ENCODE data around the gene FTCDNL1.

Gene FTCDNL1

DNA sequence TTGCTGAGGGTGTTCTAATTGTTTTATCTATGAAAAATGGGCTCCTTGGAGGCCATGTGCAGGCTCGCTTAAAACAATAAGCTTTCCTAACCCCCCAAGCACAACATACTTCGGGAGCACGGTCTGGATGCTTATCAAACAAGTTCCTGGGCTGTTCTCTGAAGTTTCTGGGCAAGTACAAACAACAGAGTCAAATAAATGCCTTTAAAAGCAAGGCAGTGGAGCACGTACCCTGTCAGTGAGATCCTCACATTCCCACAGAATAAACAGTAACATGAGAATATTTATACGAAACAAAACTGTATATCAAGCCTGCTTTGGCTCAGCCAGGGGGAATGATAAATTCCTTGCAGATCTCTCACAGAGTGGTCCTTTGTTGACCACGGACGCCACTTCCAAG lies 44.8 kb downstream of the FTCDNL1 start:
- in situ Hi-C loops (cut with HindIII; ENCODE audit: low pct_ligation_motif_present, low pct_unique_long_range_greater_than_20kb, low sequenced_read_pairs): no loop called here

DNA sequence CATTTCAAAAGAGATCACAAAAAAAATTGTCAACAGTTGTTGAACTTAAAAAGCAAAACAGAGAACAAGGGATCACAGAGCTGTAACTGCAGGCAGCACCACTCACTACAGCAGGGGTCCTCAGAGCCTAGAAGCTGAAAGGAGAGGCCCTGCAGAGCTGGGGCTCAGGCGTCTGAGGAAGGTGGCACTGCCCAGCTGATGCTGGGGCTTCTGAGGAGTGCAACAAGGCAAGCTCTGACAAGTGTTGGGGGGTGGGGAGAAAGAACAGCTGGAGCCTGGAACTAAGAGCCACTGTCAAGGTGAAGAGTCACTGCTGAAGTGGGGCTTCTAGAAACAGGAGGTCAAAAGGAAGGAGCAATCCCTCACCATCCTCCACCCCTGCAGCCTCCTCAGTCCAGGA lies 46.2 kb downstream of the FTCDNL1 start:
- in situ Hi-C loops (cut with HindIII; ENCODE audit: low pct_ligation_motif_present, low pct_unique_long_range_greater_than_20kb, low sequenced_read_pairs): no loop called here
- DNase-seq: no peak

More for the DNA sequence above, 44.8 kb downstream of the FTCDNL1 start:
- DNase-seq: no peak

DNA sequence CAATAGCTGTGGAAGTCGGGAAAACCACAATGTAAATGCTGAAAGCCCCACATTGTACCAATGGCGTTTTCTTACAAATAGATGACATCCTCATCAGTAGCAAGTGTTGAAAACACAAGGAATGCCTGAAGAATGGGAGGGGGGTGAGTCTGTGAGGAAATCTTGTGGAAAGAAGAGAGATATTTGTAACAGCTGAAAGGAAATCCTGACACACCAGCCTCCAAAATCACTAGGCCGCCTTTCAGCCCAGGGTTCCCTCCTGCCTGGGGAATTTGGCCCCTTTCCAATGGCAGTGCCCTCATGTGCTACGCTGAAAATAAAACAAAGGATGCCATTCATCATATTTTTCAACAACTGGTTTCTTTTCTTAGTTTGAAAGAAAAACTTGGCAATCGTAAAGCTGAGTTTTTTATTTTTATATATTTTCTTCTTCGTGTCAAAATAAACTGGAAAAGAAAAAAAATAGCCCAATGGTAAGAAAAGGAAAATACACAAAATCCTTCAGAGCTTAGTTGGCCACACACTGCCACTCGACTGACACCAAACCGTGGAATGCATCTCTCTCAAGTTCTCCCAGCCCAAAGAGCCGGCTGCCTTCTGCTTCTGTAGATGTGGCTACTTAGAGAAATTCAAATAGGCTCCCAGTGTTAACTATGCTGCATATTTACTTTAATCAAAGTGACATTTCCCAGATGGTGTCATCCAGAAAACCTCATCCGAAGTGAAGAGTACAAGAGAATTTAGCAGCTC lies 52.0 kb downstream of the FTCDNL1 start:
- DNase-seq: no peak
- in situ Hi-C loops (cut with HindIII; ENCODE audit: low pct_ligation_motif_present, low pct_unique_long_range_greater_than_20kb, low sequenced_read_pairs): no loop called here

DNA sequence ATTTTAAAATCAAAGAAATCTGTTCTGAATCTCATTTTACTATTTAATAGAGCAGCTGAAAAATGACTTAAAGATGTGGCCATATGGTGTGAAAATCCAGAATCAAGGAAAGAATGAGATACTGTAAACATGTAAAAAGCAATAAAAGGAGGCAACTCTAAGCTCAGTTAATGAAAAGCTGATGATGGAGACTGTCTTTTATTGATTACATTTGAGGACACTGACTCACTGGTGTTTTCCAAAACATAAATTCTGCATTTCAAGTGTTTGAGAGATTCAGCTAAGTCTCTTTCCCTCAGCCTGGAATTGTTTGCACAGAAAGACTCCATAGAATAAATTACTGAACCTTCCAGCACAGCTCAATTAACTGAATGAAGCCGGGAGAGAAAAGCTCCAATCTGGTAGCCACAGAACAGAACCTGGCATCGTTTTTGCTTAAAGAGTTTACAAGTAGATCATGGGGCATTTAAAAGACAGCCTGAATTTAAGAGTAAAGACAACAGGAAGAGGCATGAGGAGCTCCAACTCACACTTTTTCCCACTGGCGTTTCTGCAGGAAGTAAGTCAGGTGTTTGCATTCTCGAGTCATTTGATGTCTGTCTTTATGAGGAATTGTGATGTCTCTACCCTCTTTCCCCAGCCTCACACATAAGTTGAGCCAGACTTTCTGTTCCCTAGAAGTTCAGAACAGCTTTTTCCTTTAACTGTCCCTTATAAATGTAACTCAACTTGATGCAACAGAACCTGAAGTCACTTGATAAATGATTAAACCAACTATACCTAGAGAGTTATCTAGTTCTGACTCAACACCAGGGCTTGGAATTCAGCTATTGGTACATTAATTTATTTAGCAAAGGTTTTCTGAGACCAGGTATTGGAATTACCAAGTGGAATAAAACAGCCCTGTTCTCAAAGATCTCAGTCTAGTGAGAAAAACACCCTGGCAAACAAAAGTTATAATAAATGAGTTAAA lies 53.3 kb downstream of the FTCDNL1 start:
- in situ Hi-C loops (cut with HindIII; ENCODE audit: low pct_ligation_motif_present, low pct_unique_long_range_greater_than_20kb, low sequenced_read_pairs): no loop called here
- DNase-seq: no peak

DNA sequence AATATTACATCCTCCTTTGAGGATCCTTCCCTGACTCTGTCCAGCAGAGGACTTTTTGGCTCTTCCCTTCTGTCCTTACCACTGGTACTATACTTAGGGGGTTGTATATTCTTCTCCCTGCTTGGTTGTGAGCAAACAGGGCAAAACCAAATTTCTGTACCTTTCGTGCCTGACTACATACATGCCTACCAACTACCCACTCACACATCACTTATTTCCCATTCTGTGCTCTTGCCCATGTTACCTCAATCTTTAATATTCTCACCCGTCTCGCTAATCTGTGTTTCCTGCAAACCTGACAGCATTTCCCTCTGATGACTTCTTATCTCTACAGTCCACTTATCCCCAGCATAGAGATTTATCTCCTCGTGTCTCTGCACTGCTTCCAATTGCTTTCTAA lies 58.6 kb downstream of the FTCDNL1 start:
- in situ Hi-C loops (cut with HindIII; ENCODE audit: low pct_ligation_motif_present, low pct_unique_long_range_greater_than_20kb, low sequenced_read_pairs): no loop called here
- DNase-seq: no peak

DNA sequence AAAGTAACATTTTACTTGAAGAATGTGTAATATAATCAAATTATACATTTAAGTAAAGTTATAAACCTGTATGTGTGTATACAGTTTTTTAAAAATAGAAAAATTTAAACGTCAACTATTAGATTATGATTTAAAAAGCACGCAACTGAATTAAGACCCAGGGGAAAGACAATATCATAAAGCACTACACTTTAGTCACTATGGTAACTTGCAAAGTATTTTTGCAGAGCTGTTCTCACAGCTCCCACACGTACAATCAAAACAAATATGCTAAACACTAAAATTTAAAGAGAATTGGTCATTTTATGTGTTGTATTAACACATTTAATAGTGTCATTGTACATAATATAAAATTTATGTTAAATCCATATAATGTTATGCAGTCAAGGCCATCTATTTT lies 59.7 kb downstream of the FTCDNL1 start:
- DNase-seq: no peak
- in situ Hi-C loops (cut with HindIII; ENCODE audit: low pct_ligation_motif_present, low pct_unique_long_range_greater_than_20kb, low sequenced_read_pairs): no loop called here

DNA sequence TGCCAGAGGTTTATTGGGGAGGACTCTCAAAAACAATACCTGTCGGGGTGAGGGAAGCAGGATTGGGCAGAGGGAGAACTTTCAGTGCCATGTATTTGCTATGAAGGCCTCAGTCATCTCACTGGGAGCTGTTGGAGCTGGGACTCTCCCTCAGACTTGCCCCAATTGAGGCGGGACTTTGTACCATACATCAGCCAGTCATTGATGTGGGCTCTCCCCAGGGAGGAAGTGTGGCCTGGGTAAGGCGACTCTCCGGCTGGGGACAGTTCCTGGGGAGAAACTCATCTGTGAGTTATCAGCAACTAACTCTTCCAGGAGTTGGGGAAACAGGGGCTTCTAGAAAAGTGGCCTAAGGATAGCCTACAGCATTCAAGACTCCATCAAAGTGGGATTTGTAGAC lies 66.5 kb downstream of the FTCDNL1 start:
- no peak for DNase-seq

DNA sequence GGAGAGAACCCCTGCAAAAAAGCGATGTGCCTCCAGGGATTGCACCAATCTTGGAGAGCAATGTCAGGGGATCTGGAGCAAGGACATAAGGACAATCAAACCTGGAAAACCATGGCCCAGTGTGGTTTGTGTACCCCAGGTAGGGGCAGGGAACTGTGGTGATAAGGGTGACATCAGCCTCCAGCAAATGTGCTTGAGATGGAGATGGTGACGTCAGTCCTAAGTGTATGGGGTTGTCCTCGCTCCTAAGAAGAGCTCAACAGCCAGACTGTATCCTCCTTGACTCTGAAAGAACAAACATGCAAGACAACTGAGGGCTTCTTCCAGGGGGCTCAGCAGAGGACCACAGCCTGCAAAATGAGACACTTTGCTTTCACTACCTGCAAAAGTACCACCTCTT lies 71.4 kb downstream of the FTCDNL1 start:
- in situ Hi-C loops (cut with HindIII; ENCODE audit: low pct_ligation_motif_present, low pct_unique_long_range_greater_than_20kb, low sequenced_read_pairs): no loop called here
- no peak for DNase-seq

More for the DNA sequence above, 66.5 kb downstream of the FTCDNL1 start:
- in situ Hi-C loops (cut with HindIII; ENCODE audit: low pct_ligation_motif_present, low pct_unique_long_range_greater_than_20kb, low sequenced_read_pairs): no loop called here

DNA sequence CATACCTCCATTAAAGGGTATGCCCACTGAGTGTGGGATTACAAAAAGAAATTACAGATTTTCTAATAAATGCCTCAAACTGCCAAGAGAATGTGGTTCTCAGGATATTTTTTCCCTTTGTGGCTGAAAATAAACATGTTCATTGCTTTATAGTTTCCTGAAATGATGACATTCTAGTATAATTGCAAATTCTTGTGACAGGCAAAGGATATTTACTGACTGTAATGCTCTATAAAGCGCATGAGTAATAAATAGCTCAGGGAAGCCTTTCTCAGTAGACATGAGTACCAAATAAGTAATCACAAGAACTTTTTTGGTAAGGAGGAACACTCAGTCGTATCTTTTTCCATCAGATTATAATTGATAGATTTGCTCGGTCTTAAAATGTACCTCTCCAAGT lies 72.3 kb downstream of the FTCDNL1 start:
- in situ Hi-C loops (cut with HindIII; ENCODE audit: low pct_ligation_motif_present, low pct_unique_long_range_greater_than_20kb, low sequenced_read_pairs): no loop called here
- no peak for DNase-seq

DNA sequence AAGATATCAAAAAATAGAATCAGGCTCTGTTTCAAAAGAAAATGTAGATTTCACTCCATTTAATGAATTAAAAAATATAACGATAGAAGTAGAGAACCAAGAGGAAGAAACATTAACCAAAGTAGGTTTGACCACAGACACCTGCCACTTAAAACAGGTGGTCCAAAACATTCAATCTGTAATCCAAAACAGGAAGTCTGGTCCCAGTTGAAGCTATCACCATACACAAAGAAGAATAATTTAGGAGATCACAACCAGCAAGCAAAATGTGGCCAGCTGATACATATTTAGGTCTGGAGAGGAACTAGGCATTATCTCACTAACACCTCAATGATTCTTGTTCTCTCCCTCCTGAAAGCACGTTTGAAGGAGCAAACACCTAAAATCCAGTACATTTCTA lies 73.1 kb downstream of the FTCDNL1 start:
- no peak for DNase-seq
- in situ Hi-C loops (cut with HindIII; ENCODE audit: low pct_ligation_motif_present, low pct_unique_long_range_greater_than_20kb, low sequenced_read_pairs): no loop called here

DNA sequence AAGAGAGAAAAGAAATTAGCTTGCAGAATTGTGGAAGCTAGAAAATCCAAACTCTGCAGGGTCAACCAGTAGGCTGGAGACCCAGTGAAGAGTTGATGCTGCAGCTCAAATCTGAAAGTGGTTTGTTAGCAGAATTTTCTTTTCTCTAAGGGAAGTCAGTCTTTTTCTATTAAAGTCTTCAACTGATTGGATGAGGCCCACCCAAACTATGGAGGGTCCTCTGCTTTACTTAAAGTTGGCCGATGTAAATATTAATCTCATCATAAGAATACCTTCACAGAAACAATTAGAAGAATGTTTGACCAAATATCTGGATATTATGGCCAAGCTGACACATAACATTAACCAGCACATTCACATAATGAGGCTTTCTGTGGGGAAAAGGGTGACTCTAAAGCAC lies 73.7 kb downstream of the FTCDNL1 start:
- in situ Hi-C loops (cut with HindIII; ENCODE audit: low pct_ligation_motif_present, low pct_unique_long_range_greater_than_20kb, low sequenced_read_pairs): no loop called here
- no peak for DNase-seq

DNA sequence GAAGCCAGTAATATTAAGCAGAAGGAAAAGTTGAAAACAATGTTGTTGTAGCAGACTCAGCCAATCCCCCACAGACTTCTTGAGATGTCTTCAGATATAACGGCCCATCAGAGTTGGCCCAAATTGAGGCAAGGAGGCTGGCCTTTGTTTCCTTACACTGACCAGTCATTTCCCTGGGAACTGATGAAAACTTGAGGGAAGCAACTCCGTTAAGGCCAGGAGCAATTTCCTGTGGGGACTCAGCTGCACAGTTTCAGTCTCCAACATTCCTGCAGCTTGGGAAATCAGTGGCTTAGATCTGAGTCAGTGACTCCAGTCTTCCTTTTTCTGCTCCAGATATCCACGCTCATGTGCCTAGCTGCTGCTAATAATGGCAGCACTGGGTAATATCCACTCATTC lies 75.7 kb downstream of the FTCDNL1 start:
- DNase-seq: no peak
- in situ Hi-C loops (cut with HindIII; ENCODE audit: low pct_ligation_motif_present, low pct_unique_long_range_greater_than_20kb, low sequenced_read_pairs): no loop called here

DNA sequence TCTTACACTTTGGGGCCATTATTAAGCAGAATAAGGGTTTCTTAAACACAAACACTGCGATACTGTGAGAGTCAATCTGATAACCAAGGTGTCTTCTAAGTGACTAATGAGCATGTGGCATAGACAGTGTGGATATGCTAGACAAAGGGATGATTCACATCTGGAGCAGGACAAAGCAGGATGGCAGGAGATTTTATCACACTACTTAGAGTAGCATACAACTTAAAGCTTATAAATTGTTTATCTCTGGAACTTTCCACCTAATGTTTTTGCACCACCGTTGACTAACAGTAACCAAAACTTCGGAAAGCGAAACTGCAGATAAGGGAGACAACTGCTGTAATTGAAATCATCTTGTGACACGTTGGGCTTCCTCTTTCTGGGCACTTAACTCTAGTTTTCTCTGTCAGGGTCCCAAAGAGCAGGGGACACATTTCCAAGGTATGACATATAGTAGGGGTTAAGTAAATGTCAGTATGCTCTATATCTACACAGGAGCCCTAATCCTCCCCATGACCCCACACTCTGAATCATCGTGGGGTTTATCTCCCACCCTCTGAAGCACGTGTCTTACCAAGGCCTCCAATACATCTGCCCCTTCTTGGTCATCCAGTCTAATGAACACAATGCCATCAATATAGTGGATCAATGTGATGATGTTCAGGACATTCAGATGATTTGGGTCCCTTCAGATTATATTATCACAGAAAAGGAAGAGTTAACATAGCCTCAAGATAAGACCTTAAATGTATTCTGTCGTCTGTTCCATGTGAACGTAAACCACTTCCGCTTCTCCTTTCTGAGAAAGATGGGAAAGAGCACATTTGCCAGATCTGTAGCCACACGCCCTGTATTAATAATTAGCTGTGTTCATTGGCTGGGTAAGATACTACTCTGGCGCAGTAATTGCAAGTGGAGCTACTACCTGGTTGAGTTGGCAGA lies 78.7 kb downstream of the FTCDNL1 start:
- in situ Hi-C loops (cut with HindIII; ENCODE audit: low pct_ligation_motif_present, low pct_unique_long_range_greater_than_20kb, low sequenced_read_pairs): no loop called here
- no peak for DNase-seq

DNA sequence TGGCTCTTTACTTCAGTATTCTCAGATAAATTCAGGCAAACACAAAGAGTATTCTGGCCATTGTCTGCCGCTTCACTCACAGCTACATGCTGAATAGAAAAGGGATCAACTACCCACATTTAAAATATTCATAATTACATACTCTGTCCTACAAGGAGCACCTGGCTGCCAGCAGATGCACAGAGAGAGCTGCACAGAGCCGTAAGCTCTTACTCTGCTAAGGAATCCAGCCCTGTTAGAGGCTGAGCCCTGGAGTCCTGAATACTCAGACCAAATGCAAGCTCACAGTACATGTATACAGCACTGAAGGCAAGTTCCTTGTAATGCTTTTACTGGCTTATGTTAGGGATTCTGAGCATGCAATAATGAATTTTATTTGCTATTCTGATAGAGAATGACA lies 80.3 kb downstream of the FTCDNL1 start:
- in situ Hi-C loops (cut with HindIII; ENCODE audit: low pct_ligation_motif_present, low pct_unique_long_range_greater_than_20kb, low sequenced_read_pairs): no loop called here
- DNase-seq: no peak

DNA sequence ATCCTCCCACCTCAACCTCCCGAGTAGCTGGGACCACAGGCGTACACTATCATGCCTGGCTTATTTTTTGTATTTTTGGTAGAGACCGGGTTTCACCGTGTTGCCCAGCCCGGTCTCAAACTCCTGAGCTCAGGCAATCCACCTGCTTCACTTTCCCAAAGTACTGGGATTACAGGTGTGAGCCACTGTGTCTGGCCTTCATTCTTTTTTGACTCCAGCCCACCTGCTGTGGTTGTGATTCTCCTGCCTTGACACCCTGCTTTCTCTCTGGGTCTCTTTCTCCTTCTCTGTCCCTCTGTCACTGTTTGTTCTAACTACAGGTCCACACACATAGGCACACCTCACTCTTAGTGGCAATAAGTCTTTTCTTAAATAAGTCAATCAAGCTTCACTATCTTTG lies 85.3 kb downstream of the FTCDNL1 start:
- DNase-seq: no peak
- in situ Hi-C loops (cut with HindIII; ENCODE audit: low pct_ligation_motif_present, low pct_unique_long_range_greater_than_20kb, low sequenced_read_pairs): no loop called here

DNA sequence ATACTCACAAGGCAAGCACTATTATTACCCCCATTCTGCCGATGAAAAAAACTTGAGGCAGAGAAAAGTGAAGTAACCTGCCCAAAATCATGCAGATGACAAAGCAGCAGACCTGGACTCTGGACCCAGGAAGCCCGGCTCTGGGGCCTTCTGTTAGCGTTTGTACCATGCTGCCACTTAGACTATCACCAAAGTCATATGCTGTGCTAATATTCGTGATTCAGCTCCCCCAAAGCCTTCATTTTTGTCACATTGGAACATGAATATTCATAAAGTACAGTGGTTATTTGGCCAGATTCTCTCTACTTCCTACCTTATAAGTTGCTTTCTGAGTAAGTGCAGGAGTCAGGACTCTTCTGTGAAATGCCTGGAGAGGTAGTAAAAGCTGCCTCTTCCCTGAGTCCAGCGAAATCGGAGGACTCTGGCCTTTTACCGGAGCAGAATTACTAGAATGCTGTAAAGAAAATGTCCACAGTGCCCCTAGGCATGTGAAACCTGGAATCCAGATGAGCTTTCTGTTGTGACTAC lies 86.7 kb downstream of the FTCDNL1 start:
- in situ Hi-C loops (cut with HindIII; ENCODE audit: low pct_ligation_motif_present, low pct_unique_long_range_greater_than_20kb, low sequenced_read_pairs): no loop called here
- no peak for DNase-seq

DNA sequence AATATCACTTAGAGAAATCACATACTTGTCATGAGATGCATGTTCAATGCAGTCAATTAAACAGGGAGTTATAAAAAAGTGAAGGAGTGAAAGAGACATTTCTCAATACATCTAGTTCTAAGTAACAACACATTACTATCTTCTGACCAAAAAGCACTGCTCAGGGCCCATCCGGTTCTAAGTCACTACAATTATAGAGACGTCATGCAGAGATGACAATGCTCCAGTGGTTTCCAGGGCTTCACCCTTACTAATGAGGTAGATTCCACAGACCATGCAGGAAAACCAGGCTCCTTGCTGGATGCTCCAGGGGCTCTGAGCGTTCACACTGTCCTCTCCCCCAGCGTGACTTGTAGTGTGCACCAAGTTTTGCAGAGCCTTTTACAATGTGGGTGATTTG lies 88.0 kb downstream of the FTCDNL1 start:
- in situ Hi-C loops (cut with HindIII; ENCODE audit: low pct_ligation_motif_present, low pct_unique_long_range_greater_than_20kb, low sequenced_read_pairs): no loop called here
- DNase-seq: no peak

DNA sequence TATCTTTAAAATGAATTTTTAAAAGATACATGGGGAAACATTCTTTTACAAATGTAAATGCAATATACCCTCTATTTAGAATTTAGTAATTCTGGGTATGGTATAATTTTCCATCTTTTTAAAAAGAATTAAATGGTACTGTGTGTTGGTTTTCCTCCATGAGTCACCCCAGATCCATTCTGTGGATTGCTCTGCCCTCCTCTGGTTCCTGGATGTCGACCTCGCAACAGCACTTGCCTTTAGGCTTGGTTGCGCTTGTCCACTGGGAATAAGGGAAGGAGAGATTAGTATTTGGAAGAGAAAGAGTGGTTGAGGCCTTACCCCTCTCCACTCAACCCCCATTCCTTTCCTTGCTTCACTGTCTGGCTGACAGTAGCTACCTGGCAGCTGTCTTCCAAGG lies 90.4 kb downstream of the FTCDNL1 start:
- in situ Hi-C loops (cut with HindIII; ENCODE audit: low pct_ligation_motif_present, low pct_unique_long_range_greater_than_20kb, low sequenced_read_pairs): no loop called here
- DNase-seq: no peak
